Measurements from ENCODE around the gene BORCS5.

The BORCS5 gene

GRCh38 chr12:12483438-12483837 is 126.6 kb downstream of the BORCS5 start:
- H3K27ac ChIP-seq: no peak overlapping the region
- peaks cover 17% of the 10 kb centered on the region for H3K36me3 ChIP-seq

DNA sequence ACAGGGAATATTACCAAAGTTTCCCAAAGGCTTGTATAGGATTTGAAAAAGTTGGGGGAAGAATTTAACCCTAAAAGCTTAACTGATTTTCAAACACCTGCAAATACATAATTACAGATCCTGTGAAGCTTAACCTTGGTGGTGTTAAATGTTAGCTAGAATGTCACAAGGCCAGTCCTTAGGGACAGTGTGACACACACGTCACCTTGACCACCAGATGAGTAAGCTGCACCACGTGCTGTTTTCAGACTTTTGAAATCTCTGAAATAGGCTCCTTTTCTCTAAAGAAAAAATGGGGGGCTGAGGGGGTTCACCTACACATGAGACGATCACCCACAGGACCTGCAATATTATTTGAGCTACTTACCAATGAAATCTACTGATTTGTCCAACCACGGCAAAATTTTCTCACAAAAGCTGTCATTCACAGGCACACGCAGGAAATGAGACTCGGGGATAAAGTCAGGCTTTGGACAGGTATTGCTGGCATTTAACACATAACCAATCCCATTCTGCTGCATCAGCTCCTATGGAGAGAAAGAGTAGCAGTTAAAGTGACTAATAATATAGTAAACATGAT is 129.9 kb downstream of the BORCS5 start:
- no peak overlapping the region for H3K4me3 ChIP-seq (ENCODE audit: low read depth, low read length)
- DNase-seq: no peak
- H3K27me3 ChIP-seq (ENCODE audit: insufficient read depth, low read depth, severe bottlenecking): no peaks in the 10 kb centered on the region
- no peaks in the 10 kb centered on the region for H3K9me3 ChIP-seq (ENCODE audit: severe bottlenecking)
- no peak overlapping the region for H3K27ac ChIP-seq
- H3K36me3 ChIP-seq: peaks cover 16% of the 10 kb centered on the region
- TF ChIP-seq, protein P1, sequence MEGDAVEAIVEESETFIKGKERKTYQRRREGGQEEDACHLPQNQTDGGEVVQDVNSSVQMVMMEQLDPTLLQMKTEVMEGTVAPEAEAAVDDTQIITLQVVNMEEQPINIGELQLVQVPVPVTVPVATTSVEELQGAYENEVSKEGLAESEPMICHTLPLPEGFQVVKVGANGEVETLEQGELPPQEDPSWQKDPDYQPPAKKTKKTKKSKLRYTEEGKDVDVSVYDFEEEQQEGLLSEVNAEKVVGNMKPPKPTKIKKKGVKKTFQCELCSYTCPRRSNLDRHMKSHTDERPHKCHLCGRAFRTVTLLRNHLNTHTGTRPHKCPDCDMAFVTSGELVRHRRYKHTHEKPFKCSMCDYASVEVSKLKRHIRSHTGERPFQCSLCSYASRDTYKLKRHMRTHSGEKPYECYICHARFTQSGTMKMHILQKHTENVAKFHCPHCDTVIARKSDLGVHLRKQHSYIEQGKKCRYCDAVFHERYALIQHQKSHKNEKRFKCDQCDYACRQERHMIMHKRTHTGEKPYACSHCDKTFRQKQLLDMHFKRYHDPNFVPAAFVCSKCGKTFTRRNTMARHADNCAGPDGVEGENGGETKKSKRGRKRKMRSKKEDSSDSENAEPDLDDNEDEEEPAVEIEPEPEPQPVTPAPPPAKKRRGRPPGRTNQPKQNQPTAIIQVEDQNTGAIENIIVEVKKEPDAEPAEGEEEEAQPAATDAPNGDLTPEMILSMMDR (IDR thresholded peaks at IDR 0.05; ENCODE audit: low read depth, low read length): no peak

More at GRCh38 chr12:12483438-12483837, 126.6 kb downstream of the BORCS5 start:
- Histone ChIP-seq H3K4me3 (ENCODE audit: low read depth, low read length) (no peak overlapping the region), H3K9me3 (ENCODE audit: severe bottlenecking) (no peaks in the 10 kb centered on the region), H3K27me3 (ENCODE audit: insufficient read depth, low read depth, severe bottlenecking) (no peaks in the 10 kb centered on the region)
- DNase-seq: no peak
- TF ChIP-seq, protein P1 (IDR thresholded peaks at IDR 0.05; ENCODE audit: low read depth, low read length): no peak

GRCh38 chr12:12487490-12487889 is 130.6 kb downstream of the BORCS5 start:
- Histone ChIP-seq H3K9me3 (ENCODE audit: severe bottlenecking) (no peaks in the 10 kb centered on the region), H3K27ac (no peak overlapping the region), H3K4me3 (ENCODE audit: low read depth, low read length) (no peak overlapping the region), H3K36me3 (peaks cover 9% of the 10 kb centered on the region), H3K27me3 (ENCODE audit: insufficient read depth, low read depth, severe bottlenecking) (no peaks in the 10 kb centered on the region)
- TF ChIP-seq, protein P1 (IDR thresholded peaks at IDR 0.05; ENCODE audit: low read depth, low read length): no peak
- no peak for DNase-seq

- Histone ChIP-seq H3K36me3 (peaks cover 9% of the 10 kb centered on the region), H3K9me3 (ENCODE audit: severe bottlenecking) (no peaks in the 10 kb centered on the region), H3K27me3 (ENCODE audit: insufficient read depth, low read depth, severe bottlenecking) (no peaks in the 10 kb centered on the region), H3K4me3 (ENCODE audit: low read depth, low read length) (no peak overlapping the region), H3K27ac (no peak overlapping the region)
- TF ChIP-seq, protein P1 (IDR thresholded peaks at IDR 0.05; ENCODE audit: low read depth, low read length): no peak
- no peak for DNase-seq
These were observed 131.4 kb downstream of the BORCS5 start for GRCh38 chr12:12488296-12488695.

DNA sequence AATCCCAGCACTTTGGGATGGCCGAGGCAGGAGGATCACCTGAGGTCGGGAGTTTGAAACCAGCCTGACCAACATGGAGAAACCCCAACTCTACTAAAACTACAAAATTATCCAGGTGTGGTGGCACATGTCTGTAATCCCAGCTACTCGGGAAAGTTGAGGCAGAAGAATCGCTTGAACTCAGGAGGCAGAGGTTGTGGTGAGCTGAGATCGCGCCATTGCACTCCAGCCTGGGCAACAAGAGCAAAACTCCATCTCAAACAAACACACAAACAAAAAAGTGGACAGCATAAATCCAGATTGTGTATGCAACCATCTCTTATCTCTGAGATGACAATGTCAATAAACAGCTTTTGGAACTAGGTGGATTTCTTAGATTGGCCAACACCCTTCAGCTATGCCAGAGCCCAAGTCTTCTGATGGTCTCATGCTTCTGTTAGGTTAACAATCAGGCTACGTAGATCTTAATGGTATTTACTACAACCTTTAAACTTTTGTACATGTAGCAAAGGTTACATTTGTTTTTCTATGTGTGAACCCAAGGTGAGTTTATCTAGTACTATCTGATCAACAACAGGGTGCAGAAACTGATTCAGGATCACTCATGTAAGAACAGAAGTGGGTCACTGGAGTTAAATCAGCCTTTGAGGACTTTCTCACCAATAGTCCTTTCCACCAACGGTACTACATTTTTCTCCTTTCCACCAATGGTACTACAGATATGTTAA is 132.1 kb downstream of the BORCS5 start:
- no peak for DNase-seq
- Histone ChIP-seq H3K36me3 (peaks cover 9% of the 10 kb centered on the region), H3K27me3 (ENCODE audit: insufficient read depth, low read depth, severe bottlenecking) (no peaks in the 10 kb centered on the region), H3K9me3 (ENCODE audit: severe bottlenecking) (no peaks in the 10 kb centered on the region), H3K4me3 (ENCODE audit: low read depth, low read length) (no peak overlapping the region), H3K27ac (no peak overlapping the region)
- TF ChIP-seq, protein P1 (IDR thresholded peaks at IDR 0.05; ENCODE audit: low read depth, low read length): no peak
